GM12801 (cell line): Measurements from ENCODE around the gene RAB4B.

Experiments
- CTCF ChIP-seq: IDR thresholded peaks from one replicate; pipeline ENCODE4 v1.5.1; 2011; ENCODE audit warnings: control low read depth; ENCODE audit not compliant: insufficient read length; ENCODE audit errors: extremely low read depth

RAB4B gene

GRCh38 chr19:40806423-40807146 is 28.5 kb downstream of the RAB4B start:
- no peak for TF ChIP-seq CTCF

GRCh38 chr19:40807147-40808020 is 29.3 kb downstream of the RAB4B start:
- no peak for TF ChIP-seq CTCF

- TF ChIP-seq CTCF, result no peak
Observed at GRCh38 chr19:40808021-40808325, 29.9 kb downstream of the RAB4B start.

- TF ChIP-seq CTCF, result no peak
Observed at GRCh38 chr19:40808497-40808896, 30.4 kb downstream of the RAB4B start.

GRCh38 chr19:40809358-40810086 is 31.5 kb downstream of the RAB4B start:
- no peak for TF ChIP-seq CTCF

- no peak for TF ChIP-seq CTCF
Observed at GRCh38 chr19:40810160-40810559, 32.1 kb downstream of the RAB4B start.
